HL-60 (cell line): ENCODE measurements around the gene COL4A4.

Experiments used
- DNase-seq, 2 experiments: peaks; one replicate each; pipeline ENCODE4 v3.0.0-alpha.2; 2010 to 2020; ENCODE audit warnings: low read depth in 1 of 2, low spot score in 1 of 2
- H3K27ac ChIP-seq: fragments of 250-450 bp; sonication (Bioruptor Pico); replicated peaks from 2 replicates; pipeline ENCODE4 v1.5.1; 2020; ENCODE audit warnings: mild to moderate bottlenecking, moderate library complexity
- H3K27me3 ChIP-seq: fragments of 250-450 bp; sonication (Bioruptor Pico); 2 replicates; pipeline ENCODE4 v1.5.1; 2021; ENCODE audit warnings: mild to moderate bottlenecking, moderate library complexity; ENCODE audit not compliant: insufficient read depth, poor library complexity, severe bottlenecking
- H3K4me3 ChIP-seq: replicated peaks from 2 replicates; pipeline ENCODE4 v1.5.1; 2011; ENCODE audit warnings: mild to moderate bottlenecking, control low read depth, low read length; ENCODE audit not compliant: insufficient read depth
- CTCF ChIP-seq: IDR thresholded peaks from one replicate; pipeline ENCODE4 v1.5.1; 2011; ENCODE audit warnings: low read length, control low read depth, inconsistent platforms; ENCODE audit not compliant: insufficient read depth
- GABPA ChIP-seq: IDR thresholded peaks from 2 replicates; pipeline ENCODE4 v1.6.1; 2012; ENCODE audit warnings: low read depth
- POLR2AphosphoS5 ChIP-seq: IDR thresholded peaks from 2 replicates; pipeline ENCODE4 v1.6.1; 2012; ENCODE audit warnings: low read depth
- REST ChIP-seq: IDR thresholded peaks from 2 replicates; pipeline ENCODE4 v1.6.1; 2012; ENCODE audit warnings: low read depth; ENCODE audit not compliant: insufficient replicate concordance
- SPI1 ChIP-seq: IDR thresholded peaks from 2 replicates; pipeline ENCODE4 v1.6.1; 2012; ENCODE audit warnings: low read depth, mild to moderate bottlenecking, borderline replicate concordance

COL4A4 gene

GRCh38 chr2:227148106-227148505 is 15.9 kb downstream of the COL4A4 start:
- Histone ChIP-seq H3K27me3 (no peaks in the 10 kb centered on the region), H3K27ac (no peak overlapping the region), H3K4me3 (no peak overlapping the region)
- no peak for DNase-seq
- no peak for TF ChIP-seq SPI1
- TF ChIP-seq GABPA = no peak
- TF ChIP-seq CTCF = no peak
- TF ChIP-seq REST = no peak
- TF ChIP-seq POLR2AphosphoS5 = no peak

- no peak for TF ChIP-seq GABPA
- no peak for TF ChIP-seq SPI1
- TF ChIP-seq CTCF = no peak
- no peak for TF ChIP-seq REST
- TF ChIP-seq POLR2AphosphoS5 = no peak
- H3K27me3 ChIP-seq = no peaks in the 10 kb centered on the region
- H3K27ac ChIP-seq = no peak overlapping the region
- no peak overlapping the region for H3K4me3 ChIP-seq
- DNase-seq = no peak
Observed at GRCh38 chr2:227147023-227147422, 17.0 kb downstream of the COL4A4 start.

- Histone ChIP-seq H3K4me3 (no peak overlapping the region), H3K27me3 (no peaks in the 10 kb centered on the region), H3K27ac (no peak overlapping the region)
- no peak for DNase-seq
- TF ChIP-seq CTCF (no peak), SPI1 (no peak), REST (no peak), POLR2AphosphoS5 (no peak), GABPA (no peak)
Observed at GRCh38 chr2:227146456-227146855, 17.5 kb downstream of the COL4A4 start.
